DMS114 treated with DMSO at 0.1 percent for 48 hours (cell line): ENCODE results near the gene GPSM1.
A peak's percentile ranks its signal among the peaks of the same experiment; 100 is the strongest.

Experiments used
- DNase-seq: peaks from one replicate; lab custom pipeline; 2025; ENCODE audit not compliant: unreplicated experiment; lab: John Stamatoyannopoulos, UW

The GPSM1 gene

DNA sequence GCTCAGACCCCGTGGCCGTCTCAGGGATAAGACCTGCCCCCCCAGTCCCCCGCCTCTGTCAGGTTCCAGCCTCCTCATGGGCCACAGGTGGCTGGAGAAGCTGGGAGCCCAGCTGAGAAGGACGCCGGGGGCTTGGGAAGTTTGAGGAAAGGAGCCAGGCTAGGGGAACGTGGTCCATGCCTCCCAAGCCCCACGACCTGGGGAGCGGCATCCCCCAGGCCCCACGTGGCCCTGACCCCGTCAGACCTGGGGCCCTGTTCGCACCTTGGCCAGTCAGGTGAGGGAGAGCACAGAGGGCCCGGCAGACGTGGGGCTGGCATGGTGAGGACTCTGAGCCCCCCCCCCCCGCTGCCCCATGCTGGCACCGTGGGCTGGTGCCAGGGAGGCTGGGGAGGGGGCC, 3.7 kb downstream of the GPSM1 start:
- DNase-seq: no peak

DNA sequence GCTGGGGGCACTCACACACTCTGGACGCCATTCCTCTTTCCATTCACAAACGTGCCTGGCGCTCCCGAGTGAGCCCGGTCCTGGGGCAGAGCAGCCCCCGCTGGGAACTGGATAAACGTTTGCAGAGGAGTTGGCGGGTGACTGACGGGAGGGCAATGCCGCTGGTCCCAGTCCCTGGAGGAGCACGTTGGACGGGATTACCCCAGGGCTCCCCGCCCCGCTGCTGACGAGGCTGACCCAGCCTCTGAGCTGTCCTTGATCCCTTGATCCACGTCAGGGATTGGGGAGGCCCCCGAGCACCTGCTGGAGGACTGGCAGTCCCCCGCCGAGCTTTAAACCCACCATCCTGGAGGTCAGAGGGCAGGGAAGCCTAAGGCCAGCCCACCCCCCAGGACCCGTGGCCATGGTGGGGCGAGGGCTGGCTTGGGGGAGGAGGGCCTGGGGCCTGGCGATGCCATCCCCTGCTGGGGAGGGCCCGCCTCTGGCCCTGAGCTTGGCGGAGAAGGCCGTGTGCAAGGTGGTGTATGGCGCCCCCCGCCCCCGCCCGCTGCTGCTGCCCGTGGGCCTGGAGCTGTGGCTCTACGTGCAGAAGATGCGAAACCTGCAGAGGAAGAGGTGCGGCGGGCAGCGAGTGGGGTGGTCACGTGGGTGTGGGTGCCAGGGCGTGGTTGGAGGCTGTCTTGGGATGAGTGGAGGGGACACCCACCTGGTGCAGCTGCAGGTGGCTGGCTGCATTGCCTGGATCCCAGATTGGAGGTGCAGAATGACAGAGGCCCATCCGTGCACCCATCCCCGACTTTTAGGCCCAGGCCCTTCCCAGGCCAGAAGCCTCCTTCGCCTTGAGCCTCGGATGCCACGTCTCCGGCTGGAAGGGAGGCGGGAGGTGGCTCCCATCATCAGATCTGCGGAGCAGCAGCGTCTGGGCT, 4.5 kb downstream of the GPSM1 start:
- DNase-seq: no peak

- no peak for DNase-seq
These were observed 5.2 kb downstream of the GPSM1 start for GRCh38 chr9:136332482-136332983.

DNA sequence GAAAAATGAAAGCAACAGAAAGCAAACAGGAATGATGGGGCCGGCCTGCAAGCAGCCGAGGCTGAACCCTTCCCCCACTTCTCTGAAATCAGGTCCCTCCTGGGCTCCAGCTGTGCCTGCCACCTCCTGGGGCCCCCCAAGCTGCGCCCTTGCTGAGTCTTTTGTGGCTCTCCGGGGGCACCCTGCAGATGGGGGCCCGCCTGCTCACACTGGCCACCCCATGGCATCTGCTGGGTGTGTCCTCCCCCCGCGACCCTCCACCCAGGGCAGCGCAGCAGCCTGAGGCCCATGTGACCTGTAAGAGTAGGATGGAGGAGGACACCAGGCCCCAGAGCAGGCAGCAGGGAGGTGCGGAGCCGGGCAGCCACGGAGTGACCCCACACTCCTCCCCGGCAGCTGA, 5.7 kb downstream of the GPSM1 start:
- DNase-seq: no peak

DNA sequence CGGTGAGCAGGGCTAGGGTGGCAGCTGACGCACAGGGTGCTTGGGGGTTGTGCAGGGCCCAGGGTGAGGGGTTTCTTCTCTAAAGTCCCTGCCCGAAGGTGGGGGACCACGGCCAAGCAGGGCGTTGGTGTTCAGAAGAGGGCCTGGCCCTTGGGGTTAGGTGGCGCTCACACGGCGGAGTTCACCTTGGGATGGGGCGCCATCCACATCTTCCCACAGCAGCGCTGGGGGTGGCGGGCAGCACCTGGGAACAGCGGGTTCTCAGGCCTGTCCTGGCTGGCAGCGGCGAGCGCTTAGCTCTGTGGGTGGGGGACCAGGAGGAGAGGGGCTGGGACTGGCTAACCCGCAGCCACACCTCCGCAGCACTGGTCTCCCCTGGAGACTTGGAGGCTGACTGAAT, 6.1 kb downstream of the GPSM1 start:
- DNase-seq: no peak

GRCh38 chr9:136334541-136334940, 7.2 kb downstream of the GPSM1 start:
- no peak for DNase-seq

GRCh38 chr9:136335296-136336155, 8.2 kb downstream of the GPSM1 start:
- no peak for DNase-seq

- no peak for DNase-seq
These were observed 9.0 kb downstream of the GPSM1 start for GRCh38 chr9:136336156-136336870.

DNA sequence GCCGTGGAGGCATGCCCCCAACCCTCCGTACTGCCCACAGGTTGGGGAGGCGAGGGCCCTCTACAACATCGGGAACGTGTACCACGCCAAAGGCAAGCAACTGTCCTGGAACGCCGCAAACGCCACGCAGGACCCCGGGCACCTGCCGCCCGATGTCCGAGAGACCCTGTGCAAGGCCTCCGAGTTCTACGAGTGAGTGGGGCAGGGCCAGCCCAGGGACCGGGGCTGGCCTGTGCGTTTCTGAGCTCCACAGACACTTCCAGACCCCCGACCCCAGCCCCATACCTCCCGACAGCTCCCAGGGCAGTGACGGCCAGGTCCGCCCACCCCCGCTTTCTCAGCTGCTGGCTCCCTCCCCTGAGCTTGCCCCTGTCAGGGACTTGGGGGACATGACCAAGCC, 9.5 kb downstream of the GPSM1 start:
- no peak for DNase-seq

DNA sequence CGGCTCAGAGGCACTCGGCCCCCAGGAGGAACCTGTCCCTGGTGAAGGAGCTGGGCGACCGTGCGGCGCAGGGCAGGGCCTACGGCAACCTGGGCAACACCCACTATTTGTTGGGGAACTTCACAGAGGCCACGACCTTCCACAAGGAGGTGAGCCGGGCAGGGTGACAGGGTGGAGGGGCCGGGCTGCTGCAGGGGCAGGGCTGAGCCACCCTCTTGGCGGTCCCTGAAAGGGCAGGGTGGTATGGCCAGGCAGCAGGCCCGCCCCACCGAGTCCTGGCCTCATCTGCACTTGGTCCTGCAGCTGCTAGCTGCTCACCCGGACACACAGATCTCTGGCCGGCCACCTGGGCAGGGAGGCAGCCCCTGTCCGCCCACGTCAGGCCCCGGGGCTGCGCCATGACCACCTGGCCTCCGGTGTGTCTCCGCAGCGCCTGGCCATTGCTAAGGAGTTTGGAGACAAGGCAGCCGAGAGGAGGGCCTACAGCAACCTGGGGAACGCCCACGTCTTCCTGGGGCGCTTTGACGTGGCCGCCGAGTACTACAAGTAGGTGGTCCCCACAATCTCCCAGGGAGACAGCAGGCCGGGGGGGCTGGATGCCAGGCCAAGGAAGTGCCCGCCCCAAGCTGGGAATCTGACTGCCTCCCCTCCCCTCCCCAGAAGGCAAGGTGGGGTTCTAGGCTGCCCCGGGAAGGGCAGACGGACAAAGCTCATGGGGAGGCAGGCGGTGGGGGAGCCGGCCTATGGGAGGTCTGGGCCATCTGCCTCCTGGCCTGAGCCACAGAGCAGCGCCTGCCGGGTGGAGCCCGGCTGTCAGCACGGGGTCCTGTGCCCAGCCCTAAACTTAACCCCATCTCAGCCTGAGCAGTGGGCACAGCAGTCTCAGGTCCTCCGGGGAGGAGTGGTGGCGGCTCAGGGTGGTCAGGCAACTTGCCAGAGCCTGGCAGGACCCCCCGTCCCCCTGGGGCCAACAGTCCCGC, 10.4 kb downstream of the GPSM1 start:
- no peak for DNase-seq

- no peak for DNase-seq
These were observed 11.2 kb downstream of the GPSM1 start for GRCh38 chr9:136338511-136338910.

DNA sequence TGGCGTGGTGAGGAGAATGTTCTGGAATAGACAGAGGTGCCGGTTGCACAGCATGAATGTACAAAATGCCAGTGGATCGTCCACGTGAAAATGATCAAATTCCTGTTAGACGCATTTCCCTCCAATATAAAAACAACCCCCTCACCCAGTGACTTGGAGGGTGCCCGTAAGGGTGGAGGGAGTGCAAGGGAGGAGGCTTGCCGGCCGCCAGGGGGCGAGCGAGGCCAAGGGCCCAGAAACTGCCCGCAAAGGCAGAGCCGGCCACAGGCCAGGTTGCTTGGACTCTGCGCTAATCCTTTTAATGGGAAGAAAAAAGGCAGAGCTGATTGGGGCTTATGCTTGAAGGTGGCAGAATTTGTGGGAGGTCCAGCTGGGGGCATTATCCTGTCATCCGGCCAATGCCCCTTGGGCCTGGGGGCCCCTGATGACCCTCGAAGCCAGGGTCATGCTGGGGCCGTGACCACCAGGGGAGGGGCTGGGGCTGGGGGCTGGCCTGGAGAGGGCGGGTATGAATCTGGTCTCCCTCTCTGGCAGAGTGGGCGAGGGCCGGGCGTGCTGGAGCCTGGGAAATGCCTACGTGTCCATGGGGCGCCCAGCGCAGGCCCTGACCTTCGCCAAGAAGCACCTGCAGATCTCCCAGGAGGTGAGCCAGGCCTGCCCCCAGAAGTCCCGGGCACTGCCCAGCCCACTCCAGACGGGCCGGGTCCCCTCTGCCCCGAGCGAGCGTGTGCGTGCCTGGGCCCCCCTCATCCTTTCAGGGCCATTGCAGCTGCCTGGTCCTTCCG, 12.0 kb downstream of the GPSM1 start:
- DNase-seq: peak; percentile 24

DNA sequence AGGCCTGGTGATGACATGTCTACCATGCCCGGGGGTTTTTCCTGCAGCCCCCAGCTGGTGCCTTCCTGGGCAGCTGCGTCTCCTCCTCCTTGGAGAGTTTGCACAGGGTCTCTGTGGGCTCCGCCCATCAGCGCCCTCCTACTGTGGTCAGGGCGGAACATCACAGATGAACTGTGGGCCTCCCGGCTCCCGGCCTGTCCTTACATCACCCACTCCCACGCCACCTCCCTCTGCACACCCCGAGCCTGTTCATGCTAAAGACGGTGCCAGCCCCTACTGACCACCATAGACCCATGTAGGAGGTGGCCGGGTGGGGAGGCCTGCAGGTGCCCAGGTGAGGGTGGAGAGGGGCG, 12.6 kb downstream of the GPSM1 start:
- no peak for DNase-seq

DNA sequence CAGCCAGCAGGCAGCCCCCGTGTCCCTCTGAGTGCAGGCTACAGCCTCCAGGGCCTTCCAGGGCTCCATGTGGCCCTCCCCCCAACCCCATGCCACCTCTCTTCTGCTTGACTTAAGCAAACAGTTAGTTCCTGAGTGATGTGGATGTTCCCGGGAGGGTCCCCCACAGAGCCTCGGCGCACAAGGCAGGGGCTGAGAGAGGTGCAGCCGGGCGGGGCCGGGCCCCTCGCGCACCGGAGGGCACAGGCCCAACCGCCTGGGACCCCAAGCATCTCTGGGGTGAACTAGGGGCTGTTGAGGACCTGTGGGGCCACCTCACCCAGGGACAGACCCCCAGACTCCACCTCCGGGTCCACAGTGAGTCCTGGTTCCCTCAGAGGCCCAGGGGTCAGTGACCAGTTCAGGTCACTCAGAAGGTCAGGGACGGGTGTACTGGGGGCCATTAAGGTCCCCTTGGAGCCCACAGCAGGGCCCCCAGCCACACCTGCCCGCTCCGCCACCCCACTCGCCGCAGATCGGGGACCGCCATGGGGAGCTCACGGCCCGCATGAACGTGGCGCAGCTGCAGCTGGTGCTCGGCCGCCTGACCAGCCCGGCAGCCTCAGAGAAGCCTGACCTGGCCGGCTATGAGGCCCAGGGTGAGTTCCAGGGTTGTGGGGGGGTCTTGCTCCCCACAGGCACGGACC, 13.2 kb downstream of the GPSM1 start:
- DNase-seq: no peak

- no peak for DNase-seq
These were observed 13.8 kb downstream of the GPSM1 start for GRCh38 chr9:136341042-136341655.

DNA sequence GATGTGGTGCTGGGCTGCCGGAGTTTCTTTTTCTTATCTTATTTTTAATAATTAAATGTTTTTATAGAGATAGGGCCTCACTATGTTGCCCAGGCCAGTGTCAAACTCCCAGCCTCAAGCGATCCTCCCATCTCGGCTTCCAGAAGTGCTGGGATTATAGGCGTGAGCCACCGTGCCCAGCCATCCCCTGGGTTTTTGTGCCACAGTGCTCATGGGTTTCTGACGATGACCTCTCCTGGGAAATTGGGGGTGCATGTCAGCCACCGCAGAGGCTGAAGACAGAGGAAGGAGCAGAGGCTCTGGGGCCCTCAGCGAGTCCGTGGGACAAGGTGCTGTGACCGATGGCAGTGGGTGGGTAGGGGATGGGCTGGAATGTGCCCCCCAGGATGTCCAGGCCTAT, 14.4 kb downstream of the GPSM1 start:
- no peak for DNase-seq

- no peak for DNase-seq
These were observed 15.1 kb downstream of the GPSM1 start for GRCh38 chr9:136342181-136343120.
